Measurements from ENCODE around the gene RAB43. TPM values are rescaled to one million over a fixed set of nuclear protein-coding genes. Genes with fewer than 3 reads are reported as not detected.
"Not testable (repeated sequence)": the region's sequence is repeated elsewhere in the genome, so short reads cannot be mapped to it uniquely, and the experiment has no call there.

Gene RAB43
- total RNA-seq, 4 donors from 2014 or later = 9.1 to 18.7 (median 11.3) TPM

DNA sequence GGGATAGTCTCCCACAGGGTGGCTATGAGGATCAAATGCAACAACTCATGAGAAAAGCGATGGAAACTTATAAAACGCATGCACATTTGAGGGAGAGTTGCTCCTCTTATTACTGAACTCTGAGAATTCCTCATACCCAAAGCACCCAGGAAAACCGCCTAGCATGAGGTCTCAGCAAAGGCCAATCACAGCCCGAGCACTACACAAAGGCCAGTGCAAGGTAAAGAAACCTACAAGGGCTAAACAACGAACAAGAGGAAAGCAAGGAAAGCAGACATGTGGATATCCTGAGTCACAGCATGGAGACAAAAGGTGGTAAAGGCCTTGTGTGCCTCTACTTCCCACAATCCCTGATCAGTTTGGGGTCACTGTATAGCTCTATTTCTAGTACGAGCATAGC lies 7.1 kb downstream of the RAB43 start:
- no peak overlapping the region for H3K4me3 ChIP-seq
- TF ChIP-seq POLR2A (IDR thresholded peaks at IDR 0.05) (no peak), CTCF (IDR thresholded peaks at IDR 0.05) (no peak)

GRCh38 chr3:129112308-129113052 lies 9.1 kb downstream of the RAB43 start:
- H3K9me3 ChIP-seq = no peaks in the 10 kb centered on the region
- DNase-seq = no peak
- no peak overlapping the region for H3K4me3 ChIP-seq
- H3K36me3 ChIP-seq = peaks cover 0 to 7% (median 0%) of the 10 kb centered on the region in 3 donors
- no peaks in the 10 kb centered on the region for H3K27me3 ChIP-seq
- peaks cover 0 to 18% (median 4%) of the 10 kb centered on the region in 4 donors for H3K4me1 ChIP-seq
- no peak overlapping the region for H3K27ac ChIP-seq
- TF ChIP-seq POLR2A (IDR thresholded peaks at IDR 0.05) (no peak), CTCF (IDR thresholded peaks at IDR 0.05) (no peak)

More for the DNA sequence above, 7.1 kb downstream of the RAB43 start:
- no peak overlapping the region for H3K27ac ChIP-seq
- DNase-seq = no peak
- peaks cover 0 to 31% (median 7%) of the 10 kb centered on the region in 4 donors for H3K4me1 ChIP-seq
- no peaks in the 10 kb centered on the region for H3K27me3 ChIP-seq
- H3K9me3 ChIP-seq = no peaks in the 10 kb centered on the region
- peaks cover 0 to 4% (median 0%) of the 10 kb centered on the region in 3 donors for H3K36me3 ChIP-seq

GRCh38 chr3:129111076-129111780 lies 10.4 kb downstream of the RAB43 start:
- not testable (repeated sequence) for DNase-seq, H3K4me3 ChIP-seq, H3K36me3 ChIP-seq, H3K9me3 ChIP-seq, H3K27me3 ChIP-seq, H3K4me1 ChIP-seq, H3K27ac ChIP-seq

GRCh38 chr3:129107793-129108192 lies 13.8 kb downstream of the RAB43 start:
- H3K9me3 ChIP-seq = no peaks in the 10 kb centered on the region
- no peak overlapping the region for H3K4me3 ChIP-seq
- H3K27me3 ChIP-seq = no peaks in the 10 kb centered on the region
- no peak for TF ChIP-seq POLR2A (IDR thresholded peaks at IDR 0.05)
- no peak for TF ChIP-seq CTCF (IDR thresholded peaks at IDR 0.05)
- H3K27ac ChIP-seq = no peak overlapping the region
- H3K4me1 ChIP-seq = no peaks in the 10 kb centered on the region
- no peak for DNase-seq
- H3K36me3 ChIP-seq = peaks cover 0 to 7% (median 0%) of the 10 kb centered on the region in 3 donors

- H3K27me3 ChIP-seq = no peaks in the 10 kb centered on the region
Measured at GRCh38 chr3:129106866-129107565, 14.6 kb downstream of the RAB43 start.

More at GRCh38 chr3:129106866-129107565, 14.6 kb downstream of the RAB43 start:
- Histone ChIP-seq H3K36me3 (peaks cover 0 to 7% (median 0%) of the 10 kb centered on the region in 3 donors), H3K27ac (no peak overlapping the region), H3K9me3 (no peaks in the 10 kb centered on the region), H3K4me1 (no peaks in the 10 kb centered on the region), H3K4me3 (no peak overlapping the region)
- no peak for TF ChIP-seq CTCF (IDR thresholded peaks at IDR 0.05)
- no peak for TF ChIP-seq POLR2A (IDR thresholded peaks at IDR 0.05)
- DNase-seq = no peak
